Common myeloid progenitor, CD34-positive (primary cell): ENCODE results near the gene ZNF674.

ENCODE experiments used
- CTCF ChIA-PET: fragments of 350-600 bp; sonication (Branson Sonifier 250); formaldehyde crosslinking; loops from one replicate; lab custom pipeline; 2021; ENCODE audit warnings: antibody characterized with exemption; lab: Charles Lee
- POLR2A ChIA-PET: fragments of 350-600 bp; sonication (Branson Sonifier 250); formaldehyde crosslinking; loops from one replicate; lab custom pipeline; 2021; ENCODE audit warnings: antibody characterized with exemption; lab: Charles Lee
- DNase-seq, 3 donors: peaks; one replicate each; pipeline versions ENCODE4 v3.0.0 to v3.0.0-alpha.2; 2013
- H3K27ac ChIP-seq, 2 experiments: 1 replicate in 1 of 2; 2 replicates in 1 of 2; pipeline ENCODE4 v1.7.0; 2013; ENCODE audit warnings: inconsistent platforms in 2 of 2, low read length in 2 of 2, mild to moderate bottlenecking in 2 of 2, low read depth in 1 of 2, moderate library complexity in 1 of 2; ENCODE audit not compliant: severe bottlenecking in 2 of 2, insufficient read depth in 1 of 2, poor library complexity in 1 of 2
- H3K27me3 ChIP-seq, 5 experiments: replicated peaks in 2 of 5; 1 replicate in 3 of 5; 2 replicates in 2 of 5; pipeline versions ENCODE4 v1.6.1 to v1.7.0; 2013; ENCODE audit warnings: low read length in 4 of 5, mild to moderate bottlenecking in 2 of 5, moderate library complexity in 2 of 5, inconsistent platforms in 1 of 5; ENCODE audit not compliant: insufficient read depth in 5 of 5, control insufficient read depth in 4 of 5
- H3K36me3 ChIP-seq, 4 experiments: 1 replicate in 2 of 4; 2 replicates in 2 of 4; pipeline versions ENCODE4 v1.6.1 to v1.7.0; 2013; ENCODE audit warnings: low read length in 3 of 4, control low read depth in 1 of 4, mild to moderate bottlenecking in 1 of 4; ENCODE audit not compliant: control insufficient read depth in 4 of 4, insufficient read depth in 4 of 4
- H3K4me1 ChIP-seq, 4 experiments: 1 replicate in 3 of 4; 2 replicates in 1 of 4; pipeline versions ENCODE4 v1.6.1 to v1.7.1; 2013; ENCODE audit warnings: low read length in 3 of 4, mild to moderate bottlenecking in 3 of 4, control low read depth in 1 of 4, inconsistent platforms in 1 of 4, moderate library complexity in 1 of 4; ENCODE audit not compliant: control insufficient read depth in 4 of 4, insufficient read depth in 4 of 4; ENCODE audit errors: control extremely low read depth in 1 of 4
- H3K4me3 ChIP-seq, 7 experiments: 1 replicate in 4 of 7; 2 replicates in 3 of 7; pipeline versions ENCODE4 v1.5.1 to v1.7.0; 2013; ENCODE audit warnings: mild to moderate bottlenecking in 7 of 7, low read length in 6 of 7, moderate library complexity in 6 of 7, inconsistent platforms in 2 of 7, low read depth in 2 of 7, control low read depth in 1 of 7; ENCODE audit not compliant: insufficient read depth in 4 of 7, control insufficient read depth in 1 of 7; ENCODE audit errors: extremely low read depth in 1 of 7
- H3K9me3 ChIP-seq, 5 experiments: 1 replicate in 4 of 5; 2 replicates in 1 of 5; pipeline versions ENCODE4 v1.6.1 to v1.7.1; 2013; ENCODE audit warnings: low read length in 4 of 5, mild to moderate bottlenecking in 2 of 5, inconsistent platforms in 1 of 5, low read depth in 1 of 5, moderate library complexity in 1 of 5; ENCODE audit not compliant: control insufficient read depth in 4 of 5, insufficient read depth in 2 of 5; ENCODE audit errors: control extremely low read depth in 1 of 5
- WGBS: methylation state at CpG from one replicate; pipeline ENCODE4 v1.1.5; 2013; ENCODE audit not compliant: insufficient coverage; 5-methylcytosine and 5-hydroxymethylcytosine counted together

ZNF674 gene

GRCh38 chrX:46571423-46572339 lies 26.5 kb upstream of the ZNF674 start:
- peaks cover 9 to 36% (median 25%) of the 10 kb centered on the region in 4 experiments for H3K4me1 ChIP-seq
- 92% methylated on average over 5 of the region's 10 CpGs for WGBS
- no peaks in the 10 kb centered on the region for H3K36me3 ChIP-seq
- H3K4me3 ChIP-seq, result no peak overlapping the region
- H3K27ac ChIP-seq, result no peak overlapping the region
- ChIA-PET POLR2A (no interaction called here), CTCF (interaction anchor here (0.7 to 1.5 kb wide), 4 partner anchors 8 to 71 kb away, joined by 3 to 5 read pairs (median 4); no protein-coding TSS in a partner anchor)
- peaks cover 0 to 8% (median 0%) of the 10 kb centered on the region in 5 experiments for H3K27me3 ChIP-seq
- no peak for DNase-seq
- peaks cover 0 to 9% (median 0%) of the 10 kb centered on the region in 5 experiments for H3K9me3 ChIP-seq

- Histone ChIP-seq H3K27ac (no peak overlapping the region), H3K36me3 (no peaks in the 10 kb centered on the region), H3K4me1 (peaks cover 5 to 17% (median 9%) of the 10 kb centered on the region in 4 experiments), H3K4me3 (no peak overlapping the region), H3K27me3 (no peaks in the 10 kb centered on the region), H3K9me3 (peaks cover 0 to 9% (median 0%) of the 10 kb centered on the region in 5 experiments)
- ChIA-PET POLR2A (interaction anchor here (0.7 kb wide), 1 partner anchor 1557 kb away, joined by 3 read pairs; no protein-coding TSS in a partner anchor), CTCF (no interaction called here)
- DNase-seq, result no peak
These were observed 24.4 kb upstream of the ZNF674 start for GRCh38 chrX:46569621-46570020.

DNA sequence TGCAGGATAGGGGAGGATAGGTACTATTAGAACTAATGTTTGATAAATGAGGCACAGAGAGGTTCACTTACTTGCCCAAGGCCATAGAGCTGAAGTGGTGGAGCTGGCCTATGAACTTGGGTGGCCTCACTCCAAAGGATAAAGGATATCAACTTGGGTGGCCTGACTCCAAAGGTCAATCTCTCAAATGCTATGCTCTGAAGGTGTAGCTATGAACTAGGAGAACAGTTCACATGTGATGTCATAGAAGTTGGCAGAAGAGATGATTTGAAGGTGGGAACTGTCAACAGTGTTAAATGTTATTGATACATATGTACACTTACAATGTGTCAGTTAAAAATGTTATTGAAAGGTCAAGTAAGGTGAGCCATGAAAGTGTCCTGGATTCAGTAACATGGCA lies 22.2 kb upstream of the ZNF674 start:
- POLR2A ChIA-PET, result no interaction called here
- Histone ChIP-seq H3K4me3 (no peak overlapping the region), H3K36me3 (no peaks in the 10 kb centered on the region), H3K27me3 (no peaks in the 10 kb centered on the region), H3K9me3 (no peaks in the 10 kb centered on the region), H3K4me1 (peaks cover 0 to 7% (median 0%) of the 10 kb centered on the region in 4 experiments), H3K27ac (no peak overlapping the region)
- CTCF ChIA-PET, result interaction anchor here (1.0 to 2.4 kb wide), 3 partner anchors 11 to 70 kb away, joined by 3 to 7 read pairs (median 3); no protein-coding TSS in a partner anchor
- DNase-seq, result no peak

DNA sequence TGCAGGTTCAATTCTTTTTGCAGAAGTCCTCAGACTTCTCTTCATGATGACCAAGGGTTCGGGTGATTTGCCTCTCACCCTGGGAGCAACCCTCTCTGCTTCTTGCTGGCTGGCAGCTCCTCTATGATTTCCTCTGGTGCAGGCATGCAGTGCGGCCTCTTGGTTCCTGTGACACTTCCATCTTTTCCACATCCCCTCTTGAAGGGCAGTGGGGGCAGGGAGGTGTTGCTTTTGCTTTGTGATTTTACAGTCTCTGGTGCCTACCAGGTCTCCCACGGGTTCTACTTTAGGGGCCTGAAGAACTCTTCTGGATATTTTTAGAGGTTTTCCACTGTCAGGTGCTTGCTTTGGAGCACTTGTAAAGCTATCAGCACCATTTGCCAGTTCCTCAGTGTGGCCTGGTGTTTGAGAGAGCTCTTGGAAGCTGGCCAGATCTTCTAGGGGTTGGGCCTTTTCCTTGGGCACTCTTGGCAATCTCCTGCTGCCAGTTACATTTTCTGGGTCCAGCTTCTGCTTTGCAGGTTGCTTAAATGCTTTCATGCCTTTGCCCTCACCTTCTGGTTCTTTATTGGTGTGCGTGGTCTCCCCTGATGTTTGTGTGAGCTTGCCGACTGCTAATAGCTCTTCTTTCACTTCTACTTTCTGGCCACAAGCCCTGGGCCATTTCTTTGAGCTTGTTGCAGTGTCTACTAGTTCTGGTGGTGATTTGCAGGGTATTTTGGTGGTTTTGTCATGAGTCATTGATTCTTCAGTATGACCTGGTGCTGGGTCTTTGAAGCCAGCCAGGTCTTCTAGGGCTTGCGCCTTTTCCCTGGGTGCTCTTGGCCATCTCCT lies 16.8 kb upstream of the ZNF674 start:
- peak in 2 of 3 donors; percentile 73 to 80 for DNase-seq
- 46% methylated on average over 3 of the region's 6 CpGs for WGBS
- H3K27me3 ChIP-seq, result peaks cover 0 to 2% (median 0%) of the 10 kb centered on the region in 5 experiments
- H3K36me3 ChIP-seq, result no peaks in the 10 kb centered on the region
- H3K27ac ChIP-seq, result no peak overlapping the region
- H3K4me3 ChIP-seq, result peak overlapping the region in 3 of 7 experiments; percentile 19 to 43 (median 31)
- ChIA-PET POLR2A (no interaction called here), CTCF (interaction anchor here (1.2 kb wide), 1 partner anchor 11 kb away, joined by 5 read pairs; no protein-coding TSS in a partner anchor)
- H3K4me1 ChIP-seq, result peaks cover 0 to 15% (median 12%) of the 10 kb centered on the region in 4 experiments
- H3K9me3 ChIP-seq, result no peaks in the 10 kb centered on the region

- no peaks in the 10 kb centered on the region for H3K9me3 ChIP-seq
- peaks cover 0 to 2% (median 0%) of the 10 kb centered on the region in 5 experiments for H3K27me3 ChIP-seq
- CTCF ChIA-PET, result interaction anchor here (1.2 kb wide), 1 partner anchor 116 kb away, joined by 3 read pairs; no protein-coding TSS in a partner anchor
- no peaks in the 10 kb centered on the region for H3K36me3 ChIP-seq
- DNase-seq, result no peak
- WGBS, result 96% methylated on average over 3 of the region's 3 CpGs
- peaks cover 0 to 15% (median 12%) of the 10 kb centered on the region in 4 experiments for H3K4me1 ChIP-seq
- POLR2A ChIA-PET, result no interaction called here
- no peak overlapping the region for H3K4me3 ChIP-seq
- H3K27ac ChIP-seq, result no peak overlapping the region
These were observed 13.8 kb upstream of the ZNF674 start for GRCh38 chrX:46559062-46559461.

- peak in 2 of 3 donors; percentile 50 to 59 for DNase-seq
- POLR2A ChIA-PET, result no interaction called here
- CTCF ChIA-PET, result interaction anchor here (0.6 to 3.0 kb wide), 7 partner anchors 33 to 246 kb away, joined by 3 to 16 read pairs (median 3); no protein-coding TSS in a partner anchor
These were observed 9.7 kb upstream of the ZNF674 start for GRCh38 chrX:46554942-46555341.

More at GRCh38 chrX:46554942-46555341, 9.7 kb upstream of the ZNF674 start:
- Histone ChIP-seq H3K9me3 (no peaks in the 10 kb centered on the region), H3K4me3 (no peak overlapping the region), H3K27me3 (peaks cover 0 to 2% (median 0%) of the 10 kb centered on the region in 5 experiments), H3K4me1 (peaks cover 0 to 2% (median 0%) of the 10 kb centered on the region in 4 experiments), H3K27ac (no peak overlapping the region), H3K36me3 (no peaks in the 10 kb centered on the region)
- no CpG with 5 or more reads among the region's 2 CpGs for WGBS
